HCT116 (cell line): ENCODE data around the gene GYPE.
"Not testable (repeated sequence)": the region's sequence is repeated elsewhere in the genome, so short reads cannot be mapped to it uniquely, and the experiment has no call there.

ENCODE experiments used
- CTCF ChIP-seq, 3 experiments: fragments of 200-600 bp in 1 of 3; sonication (generic) in 1 of 3; IDR thresholded peaks in 2 of 3; conservative IDR thresholded peaks in 1 of 3; 2 replicates each; pipeline ENCODE4 v1.5.1; 2012 to 2017; ENCODE audit warnings: low read depth in 2 of 3, low read length in 2 of 3, antibody characterized with exemption in 1 of 3, borderline replicate concordance in 1 of 3, control low read depth in 1 of 3, mild to moderate bottlenecking in 1 of 3, mixed read lengths in 1 of 3, mixed run types in 1 of 3, moderate library complexity in 1 of 3; ENCODE audit not compliant: insufficient read depth in 1 of 3
- EZH2phosphoT487 ChIP-seq: fragments of 200-600 bp; IDR thresholded peaks from 2 replicates; pipeline ENCODE4 v1.6.1; 2018; ENCODE audit warnings: antibody characterized with exemption, borderline replicate concordance
- JUND ChIP-seq: IDR thresholded peaks from 2 replicates; pipeline ENCODE4 v1.6.1; 2012
- POLR2A ChIP-seq: IDR thresholded peaks from 2 replicates; pipeline ENCODE4 v1.7.0; 2011; ENCODE audit warnings: borderline replicate concordance; ENCODE audit not compliant: insufficient read depth, insufficient read length; ENCODE audit errors: extremely low read depth
- POLR2AphosphoS5 ChIP-seq: IDR thresholded peaks from 2 replicates; pipeline ENCODE4 v1.6.1; 2011; ENCODE audit warnings: mild to moderate bottlenecking, low read depth, low read length, moderate library complexity
- REST ChIP-seq: IDR thresholded peaks from 2 replicates; pipeline ENCODE4 v1.6.1; 2012; ENCODE audit warnings: low read depth
- SIN3A ChIP-seq: IDR thresholded peaks from 2 replicates; pipeline ENCODE4 v1.6.1; 2012; ENCODE audit warnings: low read depth
- ZFX ChIP-seq: fragments of 450-650 bp; IDR thresholded peaks from 2 replicates; pipeline ENCODE4 v1.6.1; 2017
- ZNF274 ChIP-seq: fragments of 200-500 bp; sonication (Bioruptor generic); IDR thresholded peaks from 2 replicates; pipeline ENCODE4 v1.6.1; 2014; ENCODE audit warnings: mild to moderate bottlenecking, low read depth, low read length, inconsistent platforms

- not testable (repeated sequence) for TF ChIP-seq CTCF (IDR thresholded peaks at IDR 0.05 in 2 of 3, conservative IDR thresholded peaks at IDR 0.05 in 1 of 3; ENCODE audit: borderline replicate concordance in 1 of 3, insufficient read depth in 1 of 3, low read depth in 2 of 3, low read length in 2 of 3); REST; POLR2AphosphoS5; EZH2phosphoT487; ZNF274; POLR2A; SIN3A; ZFX; JUND
Observed at GRCh38 chr4:143916485-143916884, 11.1 kb upstream of the GYPE start.
